Activated naive CD8-positive, alpha-beta T cell treated with anti-CD3 and anti-CD28 coated beads for 36 hours (primary cell): ENCODE results near the gene ATP1A3. TPM values are rescaled to one million over a fixed set of nuclear protein-coding genes. Genes with fewer than 3 reads are reported as not detected.
A peak's percentile ranks its signal among the peaks of the same experiment; 100 is the strongest.

Source experiments
- DNase-seq: peaks from one replicate; pipeline ENCODE4 v3.0.0; 2021
- H3K27ac Mint-ChIP-seq: one replicate; pipeline ENCODE4 v1.8.0; 2022; ENCODE audit warnings: mild to moderate bottlenecking, moderate library complexity, mixed read lengths
- H3K27me3 Mint-ChIP-seq: one replicate; pipeline ENCODE4 v1.8.0; 2022; ENCODE audit warnings: mild to moderate bottlenecking, mixed read lengths
- H3K36me3 Mint-ChIP-seq: one replicate; pipeline ENCODE4 v1.8.0; 2021; ENCODE audit warnings: mild to moderate bottlenecking, mixed read lengths
- H3K4me1 Mint-ChIP-seq: one replicate; pipeline ENCODE4 v1.8.0; 2021; ENCODE audit warnings: mixed read lengths
- H3K4me3 Mint-ChIP-seq: one replicate; pipeline ENCODE4 v1.8.0; 2022; ENCODE audit warnings: mild to moderate bottlenecking, moderate library complexity, mixed read lengths
- H3K9me3 Mint-ChIP-seq: one replicate; pipeline ENCODE4 v1.8.0; 2022; ENCODE audit warnings: mixed read lengths
- total RNA-seq, 2 experiments: library from RNA; stranded (reverse); gene quantifications; one replicate each; pipeline ENCODE4 v1.2.3, GENCODE V29; 2021

The ATP1A3 gene
- total RNA-seq, 2 experiments from 2014 or later, result 4.3 to 4.8 TPM

GRCh38 chr19:41925208-41926003 lies 68.6 kb downstream of the ATP1A3 start:
- Mint-ChIP-seq H3K27ac (no peak overlapping the region), H3K4me3 (no peak overlapping the region), H3K9me3 (no peaks in the 10 kb centered on the region), H3K4me1 (peaks cover 27% of the 10 kb centered on the region), H3K27me3 (peaks cover 9% of the 10 kb centered on the region), H3K36me3 (peaks cover 3% of the 10 kb centered on the region)
- DNase-seq, result no peak

DNA sequence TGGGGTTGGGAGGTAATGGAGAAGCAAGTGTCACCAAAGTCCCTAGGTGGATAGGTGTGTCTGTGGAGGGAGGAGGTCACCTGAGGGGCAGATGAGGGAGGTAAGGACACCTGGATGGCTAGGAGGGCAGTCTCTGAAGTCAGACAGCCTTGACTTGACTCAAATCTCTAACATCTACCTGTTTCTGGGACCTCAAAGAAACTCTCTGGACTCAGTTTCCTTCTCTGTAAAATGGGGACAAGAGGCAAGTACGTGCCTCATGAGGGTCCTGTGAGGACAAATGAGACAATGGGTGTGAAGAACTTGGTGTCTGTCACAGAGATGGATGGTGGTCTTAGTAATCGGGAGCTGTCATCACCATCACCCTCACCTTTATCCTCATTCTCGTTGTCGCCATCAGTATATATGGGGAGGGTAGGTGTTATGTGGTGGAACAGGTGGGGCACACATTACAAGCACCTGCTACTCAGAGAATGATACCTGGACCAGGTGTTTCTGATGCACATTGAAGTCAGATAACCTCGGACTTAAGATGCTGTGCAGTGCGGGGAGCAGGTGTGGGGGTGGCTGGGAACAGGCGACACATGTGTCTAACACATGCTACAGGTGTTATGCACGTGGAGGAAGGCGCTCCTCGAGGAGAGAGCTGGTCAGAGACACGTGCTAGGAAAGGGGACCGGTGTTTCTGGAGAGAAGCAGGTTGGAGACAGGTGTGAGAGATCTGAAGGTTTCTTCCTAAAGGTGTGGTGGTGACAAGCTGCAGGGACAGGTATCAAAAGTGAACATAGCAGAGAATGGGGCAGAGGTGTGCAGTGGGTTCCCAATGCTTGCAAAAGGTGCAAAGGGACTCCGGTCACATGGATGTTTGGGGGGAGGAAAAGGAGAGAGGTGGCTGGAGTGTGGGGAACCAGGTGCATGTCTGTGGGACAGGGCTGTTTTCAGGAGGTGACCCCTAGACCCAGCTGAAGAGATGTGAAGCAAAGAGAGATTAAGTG lies 69.6 kb downstream of the ATP1A3 start:
- peaks cover 2% of the 10 kb centered on the region for H3K36me3 Mint-ChIP-seq
- DNase-seq, result no peak
- H3K4me3 Mint-ChIP-seq, result no peak overlapping the region
- H3K4me1 Mint-ChIP-seq, result peaks cover 21% of the 10 kb centered on the region
- no peak overlapping the region for H3K27ac Mint-ChIP-seq
- peaks cover 9% of the 10 kb centered on the region for H3K27me3 Mint-ChIP-seq
- H3K9me3 Mint-ChIP-seq, result no peaks in the 10 kb centered on the region

GRCh38 chr19:41923045-41923788 lies 70.8 kb downstream of the ATP1A3 start:
- H3K4me3 Mint-ChIP-seq, result no peak overlapping the region

DNA sequence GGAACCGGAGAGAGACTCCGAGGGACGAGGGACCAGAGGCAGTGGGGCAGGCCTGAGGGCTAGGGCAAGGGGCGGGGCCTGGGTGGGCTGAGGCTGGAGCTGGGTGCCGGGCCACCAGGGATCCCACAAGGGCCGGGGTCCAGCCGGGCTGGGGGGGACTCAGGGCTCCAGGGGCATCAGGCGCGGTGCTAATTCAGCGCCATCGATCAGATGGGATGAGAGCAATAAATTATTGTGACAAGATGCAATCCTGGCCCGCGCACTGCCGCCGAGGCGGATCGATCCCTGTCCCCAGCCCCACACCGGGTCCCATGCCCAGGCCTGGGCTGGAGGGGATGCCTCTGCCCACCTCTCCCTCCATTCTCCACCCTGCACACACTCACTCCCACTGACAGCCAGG lies 71.4 kb downstream of the ATP1A3 start:
- H3K4me3 Mint-ChIP-seq, result no peak overlapping the region
- H3K9me3 Mint-ChIP-seq, result no peaks in the 10 kb centered on the region
- peaks cover 14% of the 10 kb centered on the region for H3K4me1 Mint-ChIP-seq
- no peak for DNase-seq
- H3K27me3 Mint-ChIP-seq, result peaks cover 9% of the 10 kb centered on the region
- peaks cover 2% of the 10 kb centered on the region for H3K36me3 Mint-ChIP-seq
- H3K27ac Mint-ChIP-seq, result no peak overlapping the region

More at GRCh38 chr19:41923045-41923788, 70.8 kb downstream of the ATP1A3 start:
- peaks cover 2% of the 10 kb centered on the region for H3K36me3 Mint-ChIP-seq
- H3K9me3 Mint-ChIP-seq, result no peaks in the 10 kb centered on the region
- peaks cover 9% of the 10 kb centered on the region for H3K27me3 Mint-ChIP-seq
- peaks cover 14% of the 10 kb centered on the region for H3K4me1 Mint-ChIP-seq
- no peak overlapping the region for H3K27ac Mint-ChIP-seq
- no peak for DNase-seq

DNA sequence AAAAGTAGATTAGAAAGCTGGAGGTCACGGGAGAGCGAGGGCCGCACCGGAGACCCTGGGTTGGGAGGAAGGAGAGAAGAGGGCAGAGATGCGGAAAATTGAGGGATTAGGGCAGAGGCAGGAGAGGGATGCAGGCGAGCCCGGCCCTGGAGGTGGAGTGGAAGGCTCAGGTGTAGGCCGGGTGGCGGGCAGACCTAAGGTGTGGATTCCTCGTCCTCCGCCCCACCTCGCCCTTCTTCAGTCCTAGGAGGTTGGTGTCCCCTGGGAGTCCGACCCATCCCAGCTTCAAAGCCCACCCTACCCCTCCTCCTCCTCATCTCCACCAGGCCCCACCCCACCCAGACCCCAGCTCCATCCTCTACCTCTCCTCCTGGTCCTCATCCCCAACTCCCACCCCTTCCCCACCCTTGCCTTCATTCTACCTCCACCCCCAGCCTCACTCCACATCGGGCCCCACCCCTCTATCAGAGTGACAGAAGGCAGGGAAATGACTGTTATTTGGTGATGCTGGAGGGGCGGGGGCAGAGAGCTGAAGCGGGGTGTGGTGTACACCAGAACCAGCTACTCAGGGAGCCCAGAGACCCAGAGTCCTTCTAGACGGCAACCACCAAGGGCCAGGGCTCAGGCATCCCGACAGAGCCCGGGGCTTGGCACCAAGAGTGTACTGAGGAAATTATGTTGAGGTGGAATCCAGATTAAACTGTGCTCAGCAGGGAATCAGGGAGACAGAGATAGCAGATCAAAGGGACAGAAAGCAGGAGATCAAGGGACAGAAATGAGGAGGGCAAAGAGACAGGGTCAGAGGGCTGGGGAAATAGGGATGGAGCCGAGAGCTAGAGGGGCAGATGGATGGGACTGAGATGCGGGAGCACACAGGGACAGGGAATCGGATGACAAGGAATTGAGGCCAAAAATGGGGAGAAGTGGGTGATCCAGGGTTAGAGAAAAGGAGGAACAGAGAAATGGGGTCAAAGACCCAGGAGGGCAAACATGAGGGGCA lies 72.2 kb downstream of the ATP1A3 start:
- Mint-ChIP-seq H3K9me3 (no peaks in the 10 kb centered on the region), H3K4me1 (peaks cover 14% of the 10 kb centered on the region), H3K27ac (peak overlapping the region; percentile 3)

DNA sequence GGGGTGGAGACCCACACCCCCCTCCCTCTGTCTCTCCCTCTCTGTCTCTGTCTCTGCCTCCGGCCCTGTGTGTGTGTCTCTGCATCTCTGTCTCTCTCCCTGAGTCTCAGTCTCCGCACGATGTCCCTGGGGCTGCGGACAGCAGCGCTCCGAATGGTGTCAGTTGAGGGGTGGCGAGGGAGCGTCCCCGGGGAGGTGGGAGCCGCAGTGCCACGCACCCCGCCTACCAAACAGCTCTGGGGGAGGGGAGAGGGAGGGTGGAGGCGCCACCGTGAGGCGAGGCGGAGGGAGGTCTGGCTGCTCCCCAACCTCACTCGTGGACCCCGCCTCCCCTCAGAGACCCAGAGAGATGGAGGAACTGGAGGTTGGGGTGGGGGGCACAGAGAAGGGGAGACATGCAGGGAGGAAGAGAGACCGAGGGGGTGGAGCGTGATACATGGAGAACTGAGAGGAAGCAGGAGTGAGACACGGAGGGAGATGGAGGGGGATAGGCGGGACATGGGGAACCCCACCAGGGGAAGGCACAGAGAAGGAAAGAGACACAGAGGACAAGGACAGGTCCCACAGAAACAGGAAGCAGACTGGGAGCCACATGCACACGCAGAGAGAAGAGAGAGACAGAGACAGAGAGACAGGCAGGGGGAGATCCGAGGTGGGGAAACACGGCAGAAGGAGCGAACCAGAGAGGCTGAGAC lies 73.0 kb downstream of the ATP1A3 start:
- DNase-seq, result no peak
- H3K27ac Mint-ChIP-seq, result peak overlapping the region; percentile 3
- H3K9me3 Mint-ChIP-seq, result no peaks in the 10 kb centered on the region
- peaks cover 14% of the 10 kb centered on the region for H3K4me1 Mint-ChIP-seq
- H3K27me3 Mint-ChIP-seq, result peaks cover 9% of the 10 kb centered on the region
- H3K36me3 Mint-ChIP-seq, result peaks cover 2% of the 10 kb centered on the region
- H3K4me3 Mint-ChIP-seq, result no peak overlapping the region

More for the DNA sequence above, 72.2 kb downstream of the ATP1A3 start:
- no peak for DNase-seq
- peaks cover 2% of the 10 kb centered on the region for H3K36me3 Mint-ChIP-seq
- H3K27me3 Mint-ChIP-seq, result peaks cover 9% of the 10 kb centered on the region
- H3K4me3 Mint-ChIP-seq, result no peak overlapping the region

DNA sequence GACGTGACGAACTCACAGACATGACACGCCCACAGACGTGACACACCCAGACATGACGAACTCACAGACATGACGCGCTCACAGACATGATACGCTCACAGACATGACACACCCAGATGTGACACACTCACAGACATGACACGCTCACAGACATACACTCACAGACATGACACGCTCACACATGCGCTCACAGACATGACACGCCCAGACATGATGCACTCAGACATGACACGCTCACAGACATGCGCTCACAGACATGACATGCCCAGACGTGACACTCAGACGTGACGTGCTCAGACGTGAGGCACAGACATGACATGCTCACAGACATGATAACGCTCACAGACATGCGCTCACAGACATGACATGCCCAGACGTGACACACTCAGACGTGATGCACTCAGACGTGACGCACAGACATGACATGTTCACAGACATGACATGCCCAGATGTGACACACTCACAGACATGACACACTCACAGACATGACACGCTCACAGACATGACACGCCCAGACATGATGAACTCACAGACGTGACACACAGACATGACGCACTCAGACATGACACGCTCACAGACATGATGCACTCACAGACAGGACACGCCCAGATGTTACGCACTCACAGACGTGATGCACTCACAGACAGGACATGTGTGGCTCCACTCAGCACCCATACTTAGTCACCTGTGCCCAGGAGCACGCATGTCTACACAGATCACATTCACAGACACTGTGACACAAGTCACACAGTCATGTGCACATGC lies 73.9 kb downstream of the ATP1A3 start:
- Mint-ChIP-seq H3K27ac (no peak overlapping the region), H3K27me3 (peaks cover 9% of the 10 kb centered on the region), H3K9me3 (no peaks in the 10 kb centered on the region), H3K4me1 (peaks cover 14% of the 10 kb centered on the region), H3K4me3 (no peak overlapping the region), H3K36me3 (peaks cover 2% of the 10 kb centered on the region)
- no peak for DNase-seq

- no peak for DNase-seq
- H3K27ac Mint-ChIP-seq, result no peak overlapping the region
- H3K27me3 Mint-ChIP-seq, result peaks cover 17% of the 10 kb centered on the region
- H3K4me1 Mint-ChIP-seq, result peaks cover 18% of the 10 kb centered on the region
- peaks cover 2% of the 10 kb centered on the region for H3K36me3 Mint-ChIP-seq
- no peaks in the 10 kb centered on the region for H3K9me3 Mint-ChIP-seq
- H3K4me3 Mint-ChIP-seq, result no peak overlapping the region
Observed at GRCh38 chr19:41918653-41919244, 75.3 kb downstream of the ATP1A3 start.

DNA sequence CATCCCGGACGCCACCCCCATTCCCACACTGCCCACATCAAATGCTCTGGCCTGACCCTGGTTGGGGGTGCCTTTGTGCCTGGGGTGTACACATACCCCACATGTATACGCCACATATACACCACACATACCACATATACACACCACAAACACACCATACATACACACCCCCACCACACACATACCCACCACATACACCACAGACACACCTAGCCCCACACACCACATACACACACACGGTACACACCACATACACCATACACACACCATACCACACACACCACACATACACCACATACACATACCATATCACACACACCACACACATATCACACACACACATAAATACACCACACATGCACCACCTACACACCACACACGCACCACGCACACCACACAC lies 75.9 kb downstream of the ATP1A3 start:
- Mint-ChIP-seq H3K9me3 (no peaks in the 10 kb centered on the region), H3K4me3 (no peak overlapping the region), H3K27me3 (peaks cover 22% of the 10 kb centered on the region), H3K4me1 (peaks cover 14% of the 10 kb centered on the region), H3K36me3 (no peaks in the 10 kb centered on the region), H3K27ac (no peak overlapping the region)
- DNase-seq, result no peak

DNA sequence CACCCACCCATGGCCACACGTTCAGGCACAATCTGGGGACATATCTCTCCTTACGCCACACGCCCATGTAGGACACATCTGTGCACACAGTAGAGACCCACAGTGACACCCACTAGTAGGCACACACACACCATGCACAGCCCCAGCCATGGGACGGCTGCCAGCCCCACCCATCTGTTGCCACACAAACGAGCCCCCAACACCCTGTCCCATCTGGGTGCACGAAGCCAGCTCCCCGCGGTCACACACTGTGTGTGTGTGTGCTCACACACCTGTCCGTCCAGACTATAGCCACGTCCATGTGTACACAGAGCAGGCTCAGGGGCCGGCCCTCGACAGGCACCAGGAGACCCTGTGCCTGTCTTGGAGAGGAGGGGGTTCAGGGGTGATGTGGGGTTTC lies 76.4 kb downstream of the ATP1A3 start:
- no peak for DNase-seq
- H3K36me3 Mint-ChIP-seq, result no peaks in the 10 kb centered on the region
- H3K4me1 Mint-ChIP-seq, result peaks cover 13% of the 10 kb centered on the region
- no peak overlapping the region for H3K27ac Mint-ChIP-seq
- no peaks in the 10 kb centered on the region for H3K9me3 Mint-ChIP-seq
- no peak overlapping the region for H3K4me3 Mint-ChIP-seq
- H3K27me3 Mint-ChIP-seq, result peaks cover 25% of the 10 kb centered on the region
